Progenitor cell of endocrine pancreas (in vitro differentiated cells): ENCODE measurements around the gene ALKBH5. TPM values are rescaled to one million over a fixed set of nuclear protein-coding genes. Genes with fewer than 3 reads are reported as not detected.

Experiments
- DNase-seq: peaks from one replicate; pipeline ENCODE4 v3.0.0; 2021; ENCODE audit warnings: low spot score; ENCODE audit not compliant: unreplicated experiment
- H3K27ac Mint-ChIP-seq: 2 replicates; pipeline ENCODE4 v1.8.0; 2021; ENCODE audit warnings: mild to moderate bottlenecking, moderate library complexity, mixed read lengths
- H3K27me3 Mint-ChIP-seq: 2 replicates; pipeline ENCODE4 v1.8.0; 2021; ENCODE audit warnings: mixed read lengths
- H3K36me3 Mint-ChIP-seq: 2 replicates; pipeline ENCODE4 v1.8.0; 2022; ENCODE audit warnings: mixed read lengths; ENCODE audit not compliant: insufficient read depth
- H3K4me1 Mint-ChIP-seq: 2 replicates; pipeline ENCODE4 v1.8.0; 2021; ENCODE audit warnings: low read depth, mixed read lengths
- H3K4me3 Mint-ChIP-seq: 2 replicates; pipeline ENCODE4 v1.8.0; 2021; ENCODE audit warnings: low read depth, mild to moderate bottlenecking, moderate library complexity, mixed read lengths
- H3K9me3 Mint-ChIP-seq: 2 replicates; pipeline ENCODE4 v1.8.0; 2021; ENCODE audit warnings: low read depth, mixed read lengths
- total RNA-seq: library from RNA; stranded (reverse); gene quantifications from 2 replicates; pipeline ENCODE4 v1.2.1, GENCODE V29; 2021
- TF ChIP-seq, protein P1 (sequence below): fragments of 200-600 bp; sonication (generic); IDR thresholded peaks from one replicate; pipeline ENCODE4 v1.5.0; 2021; ENCODE audit warnings: antibody characterized with exemption, mild to moderate bottlenecking; ENCODE audit not compliant: unreplicated experiment

The ALKBH5 gene
- total RNA-seq, 1 donor from 2014 or later, result 78.1 TPM

DNA sequence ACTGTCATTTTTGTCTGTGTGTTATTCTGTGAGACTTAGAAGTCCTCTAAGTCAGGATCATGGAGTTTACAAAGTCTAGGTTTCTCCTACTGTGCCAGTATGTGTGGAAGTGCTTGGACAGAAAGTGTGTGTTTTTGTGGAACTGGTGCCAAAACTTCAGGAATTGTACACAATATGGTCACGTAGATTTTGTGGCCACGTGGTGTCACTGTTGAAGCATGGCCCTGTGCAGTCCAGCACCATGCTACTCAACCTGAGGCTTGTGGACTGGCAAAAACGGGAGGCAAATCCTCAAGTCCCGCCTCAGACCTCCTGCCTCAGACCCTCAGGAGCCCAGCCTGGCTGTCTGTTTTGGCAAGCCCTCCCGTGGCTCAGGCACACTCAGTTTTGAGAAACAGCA is 16.7 kb upstream of the ALKBH5 start:
- H3K9me3 Mint-ChIP-seq, result no peaks in the 10 kb centered on the region
- DNase-seq, result no peak
- TF ChIP-seq, protein P1, sequence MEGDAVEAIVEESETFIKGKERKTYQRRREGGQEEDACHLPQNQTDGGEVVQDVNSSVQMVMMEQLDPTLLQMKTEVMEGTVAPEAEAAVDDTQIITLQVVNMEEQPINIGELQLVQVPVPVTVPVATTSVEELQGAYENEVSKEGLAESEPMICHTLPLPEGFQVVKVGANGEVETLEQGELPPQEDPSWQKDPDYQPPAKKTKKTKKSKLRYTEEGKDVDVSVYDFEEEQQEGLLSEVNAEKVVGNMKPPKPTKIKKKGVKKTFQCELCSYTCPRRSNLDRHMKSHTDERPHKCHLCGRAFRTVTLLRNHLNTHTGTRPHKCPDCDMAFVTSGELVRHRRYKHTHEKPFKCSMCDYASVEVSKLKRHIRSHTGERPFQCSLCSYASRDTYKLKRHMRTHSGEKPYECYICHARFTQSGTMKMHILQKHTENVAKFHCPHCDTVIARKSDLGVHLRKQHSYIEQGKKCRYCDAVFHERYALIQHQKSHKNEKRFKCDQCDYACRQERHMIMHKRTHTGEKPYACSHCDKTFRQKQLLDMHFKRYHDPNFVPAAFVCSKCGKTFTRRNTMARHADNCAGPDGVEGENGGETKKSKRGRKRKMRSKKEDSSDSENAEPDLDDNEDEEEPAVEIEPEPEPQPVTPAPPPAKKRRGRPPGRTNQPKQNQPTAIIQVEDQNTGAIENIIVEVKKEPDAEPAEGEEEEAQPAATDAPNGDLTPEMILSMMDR, result no peak
- no peak overlapping the region for H3K27ac Mint-ChIP-seq
- peaks cover 3% of the 10 kb centered on the region for H3K27me3 Mint-ChIP-seq
- no peaks in the 10 kb centered on the region for H3K4me1 Mint-ChIP-seq
- H3K4me3 Mint-ChIP-seq, result no peak overlapping the region
- H3K36me3 Mint-ChIP-seq, result no peaks in the 10 kb centered on the region

DNA sequence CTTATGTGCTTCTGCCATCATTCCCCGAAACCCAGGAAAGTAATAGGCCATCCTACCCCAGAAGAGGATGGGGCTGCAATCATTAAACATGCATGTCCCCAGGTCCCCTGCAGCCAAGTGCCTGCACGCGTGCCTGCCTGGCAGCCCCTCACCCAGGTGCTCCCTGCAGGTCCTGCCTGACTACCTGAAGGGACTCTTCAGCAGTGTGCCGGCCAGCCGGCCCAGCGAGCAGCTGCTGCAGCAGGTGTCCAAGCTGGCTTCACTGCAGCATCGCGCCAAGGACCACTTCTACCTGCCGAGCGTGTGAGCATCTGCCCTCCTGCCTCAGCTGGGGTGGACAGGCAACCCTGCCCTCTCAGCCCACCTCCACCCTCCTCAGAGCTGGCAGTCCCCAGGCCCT is 16.2 kb upstream of the ALKBH5 start:
- TF ChIP-seq, protein P1, result no peak
- Mint-ChIP-seq H3K36me3 (no peaks in the 10 kb centered on the region), H3K27ac (no peak overlapping the region), H3K9me3 (no peaks in the 10 kb centered on the region), H3K4me1 (no peaks in the 10 kb centered on the region), H3K4me3 (no peak overlapping the region), H3K27me3 (peaks cover 5% of the 10 kb centered on the region)
- no peak for DNase-seq

DNA sequence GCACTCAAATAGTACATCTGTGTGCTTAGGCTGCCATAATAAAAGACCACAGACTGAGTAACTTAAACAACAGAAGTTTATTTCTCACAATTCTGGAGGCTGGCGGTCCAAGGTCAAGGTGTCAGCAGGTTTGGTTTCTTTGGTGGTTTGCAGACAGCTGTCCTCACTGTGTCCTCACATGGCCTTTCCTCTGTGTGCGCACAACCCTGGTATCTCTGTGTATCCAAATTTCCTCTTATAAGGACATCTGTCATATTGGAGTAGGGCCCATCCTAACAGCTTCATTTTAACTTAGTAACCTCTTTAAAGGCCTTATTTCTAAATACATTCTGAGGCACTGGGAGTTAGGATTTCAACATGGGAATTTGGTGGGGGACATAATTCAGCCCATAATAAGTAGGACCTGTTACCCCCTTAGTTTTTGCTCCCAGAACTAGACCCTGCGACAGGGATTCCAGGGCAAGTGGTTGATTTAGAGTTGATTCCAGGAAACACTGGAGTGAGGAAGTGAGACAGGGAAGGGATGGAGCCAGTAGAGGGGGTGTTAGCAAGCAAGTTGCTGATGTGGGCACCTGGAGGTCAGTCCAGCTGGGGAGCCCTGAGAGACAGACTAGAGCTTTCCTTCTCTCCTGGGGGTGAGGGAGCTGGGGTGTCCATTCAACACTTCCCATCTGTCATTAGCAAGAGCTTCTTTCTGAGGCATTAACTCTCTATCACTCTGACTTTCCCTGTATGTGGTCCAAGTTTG is 10.9 kb upstream of the ALKBH5 start:
- peaks cover under 1% of the 10 kb centered on the region for H3K4me1 Mint-ChIP-seq
- TF ChIP-seq, protein P1, result no peak
- H3K9me3 Mint-ChIP-seq, result no peaks in the 10 kb centered on the region
- peaks cover 2% of the 10 kb centered on the region for H3K27me3 Mint-ChIP-seq
- no peak overlapping the region for H3K27ac Mint-ChIP-seq
- no peak overlapping the region for H3K4me3 Mint-ChIP-seq
- no peak for DNase-seq
- no peaks in the 10 kb centered on the region for H3K36me3 Mint-ChIP-seq

DNA sequence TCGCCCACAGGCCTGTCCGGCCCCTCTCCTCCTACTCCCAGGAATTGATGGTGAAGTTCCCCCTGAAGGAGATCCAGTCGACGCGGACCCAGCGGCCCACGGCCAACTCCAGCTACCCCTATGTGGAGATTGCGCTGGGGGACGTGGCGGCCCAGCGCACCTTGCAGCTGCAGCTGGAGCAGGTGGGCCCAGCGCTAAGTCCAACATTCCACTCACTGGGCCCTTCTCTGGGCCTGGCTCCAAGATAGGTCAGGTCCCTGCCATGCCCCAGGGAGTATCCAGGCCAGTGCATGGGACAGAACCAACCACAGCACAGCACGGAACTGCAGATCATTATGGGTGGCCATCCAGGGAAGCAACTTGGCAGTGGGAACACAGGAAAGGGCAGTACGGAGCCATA is 9.9 kb upstream of the ALKBH5 start:
- peaks cover 2% of the 10 kb centered on the region for H3K27me3 Mint-ChIP-seq
- H3K4me3 Mint-ChIP-seq, result no peak overlapping the region
- H3K27ac Mint-ChIP-seq, result no peak overlapping the region
- no peak for DNase-seq
- TF ChIP-seq, protein P1, result no peak
- no peaks in the 10 kb centered on the region for H3K36me3 Mint-ChIP-seq
- H3K9me3 Mint-ChIP-seq, result no peaks in the 10 kb centered on the region
- H3K4me1 Mint-ChIP-seq, result peaks cover 3% of the 10 kb centered on the region

DNA sequence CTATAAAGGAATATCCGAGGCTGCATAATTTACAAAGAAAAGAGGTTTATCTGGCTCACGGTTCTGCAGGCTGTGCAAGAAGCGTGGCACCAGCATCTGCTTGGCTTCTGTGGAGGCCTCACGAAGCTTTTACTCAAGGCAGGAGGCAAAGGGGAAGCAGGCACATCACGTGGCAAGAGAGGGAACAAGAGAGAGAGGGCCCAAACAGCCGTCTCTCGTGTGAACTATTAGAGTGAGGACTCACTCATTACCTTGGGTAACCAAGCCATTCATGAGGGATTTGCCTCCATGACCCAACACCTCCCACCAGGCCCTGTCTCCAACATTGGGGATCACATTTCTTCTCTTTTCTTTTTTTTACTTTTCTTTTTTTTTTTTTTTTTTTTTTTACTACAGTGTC is 7.5 kb upstream of the ALKBH5 start:
- no peak overlapping the region for H3K4me3 Mint-ChIP-seq
- H3K27ac Mint-ChIP-seq, result no peak overlapping the region
- TF ChIP-seq, protein P1, result no peak
- no peaks in the 10 kb centered on the region for H3K36me3 Mint-ChIP-seq
- no peak for DNase-seq
- H3K4me1 Mint-ChIP-seq, result peaks cover 15% of the 10 kb centered on the region
- H3K9me3 Mint-ChIP-seq, result no peaks in the 10 kb centered on the region
- H3K27me3 Mint-ChIP-seq, result peaks cover 2% of the 10 kb centered on the region
